NCI-H2107 (cell line): ENCODE results near the gene PUSL1.

Experiments
- DNase-seq: peaks from one replicate; lab custom pipeline; 2025; lab: John Stamatoyannopoulos, UW

The PUSL1 gene

GRCh38 chr1:1280782-1281481, 27.5 kb upstream of the PUSL1 start:
- no peak for DNase-seq

- DNase-seq: no peak
Measured at GRCh38 chr1:1281533-1282321, 26.7 kb upstream of the PUSL1 start.

- no peak for DNase-seq
Measured at GRCh38 chr1:1282998-1283397, 25.4 kb upstream of the PUSL1 start.

GRCh38 chr1:1283821-1284220, 24.6 kb upstream of the PUSL1 start:
- DNase-seq: no peak

- no peak for DNase-seq
Measured at GRCh38 chr1:1284221-1285101, 23.9 kb upstream of the PUSL1 start.

GRCh38 chr1:1285102-1285571, 23.3 kb upstream of the PUSL1 start:
- DNase-seq: no peak

- DNase-seq: no peak
Measured at GRCh38 chr1:1285611-1286311, 22.6 kb upstream of the PUSL1 start.

- no peak for DNase-seq
Measured at GRCh38 chr1:1286313-1287261, 21.8 kb upstream of the PUSL1 start.

GRCh38 chr1:1287288-1288110, 20.9 kb upstream of the PUSL1 start:
- no peak for DNase-seq

GRCh38 chr1:1290238-1290731, 18.1 kb upstream of the PUSL1 start:
- no peak for DNase-seq

GRCh38 chr1:1291023-1291528, 17.3 kb upstream of the PUSL1 start:
- no peak for DNase-seq

GRCh38 chr1:1291548-1292441, 16.6 kb upstream of the PUSL1 start:
- DNase-seq: no peak

- no peak for DNase-seq
Measured at GRCh38 chr1:1292442-1292779, 16.0 kb upstream of the PUSL1 start.

GRCh38 chr1:1292851-1293250, 15.5 kb upstream of the PUSL1 start:
- no peak for DNase-seq

- no peak for DNase-seq
Measured at GRCh38 chr1:1293263-1294249, 14.8 kb upstream of the PUSL1 start.

GRCh38 chr1:1294250-1294890, 14.0 kb upstream of the PUSL1 start:
- DNase-seq: no peak
